H9 (cell line): ENCODE measurements around the gene PNPLA4. TPM values are rescaled to one million over a fixed set of nuclear protein-coding genes. Genes with fewer than 3 reads are reported as not detected.

Source experiments
- DNase-seq: peaks from one replicate; pipeline ENCODE4 v3.0.0-alpha.2; 2017
- H2AFZ ChIP-seq: one replicate; pipeline ENCODE4 v1.6.1; 2013; ENCODE audit warnings: mild to moderate bottlenecking, low read length, control low read depth, moderate library complexity
- H2AK5ac ChIP-seq: 2 replicates; pipeline ENCODE4 v1.6.1; 2013; ENCODE audit warnings: low read length, control low read depth, mixed read lengths; ENCODE audit not compliant: insufficient read length
- H2BK120ac ChIP-seq: one replicate; pipeline ENCODE4 v1.6.1; 2013; ENCODE audit warnings: low read depth, mild to moderate bottlenecking, low read length, control low read depth, inconsistent platforms; ENCODE audit not compliant: poor library complexity, severe bottlenecking
- H2BK12ac ChIP-seq: 2 replicates; pipeline ENCODE4 v1.6.1; 2013; ENCODE audit warnings: low read length, control low read depth, mixed read lengths, low read depth; ENCODE audit not compliant: insufficient read length
- H2BK15ac ChIP-seq: 2 replicates; pipeline ENCODE4 v1.6.1; 2013; ENCODE audit warnings: low read depth, low read length, control low read depth
- H2BK20ac ChIP-seq: one replicate; pipeline ENCODE4 v1.6.1; 2013; ENCODE audit warnings: low read depth, mild to moderate bottlenecking, low read length, control low read depth, inconsistent platforms; ENCODE audit not compliant: poor library complexity, severe bottlenecking
- H2BK5ac ChIP-seq: 2 replicates; pipeline ENCODE4 v1.6.1; 2013; ENCODE audit warnings: low read length, control low read depth, mixed read lengths; ENCODE audit not compliant: insufficient read length
- H3K14ac ChIP-seq: 2 replicates; pipeline ENCODE4 v1.6.1; 2013; ENCODE audit warnings: low read length, control low read depth; ENCODE audit not compliant: insufficient read depth
- H3K18ac ChIP-seq: 2 replicates; pipeline ENCODE4 v1.6.1; 2013; ENCODE audit warnings: low read depth, mild to moderate bottlenecking, mixed read lengths, low read length, control low read depth; ENCODE audit not compliant: insufficient read length
- H3K23ac ChIP-seq: 2 replicates; pipeline ENCODE4 v1.6.1; 2013; ENCODE audit warnings: low read length, control low read depth, mixed read lengths, low read depth; ENCODE audit not compliant: insufficient read length
- H3K23me2 ChIP-seq: 2 replicates; pipeline ENCODE4 v1.6.1; 2013; ENCODE audit warnings: low read depth, mild to moderate bottlenecking, mixed read lengths, low read length, control low read depth; ENCODE audit not compliant: insufficient read length, poor library complexity, severe bottlenecking
- H3K27ac ChIP-seq: 2 replicates; pipeline ENCODE4 v1.5.1; 2013; ENCODE audit warnings: low read length, control low read depth, mixed read lengths, low read depth; ENCODE audit not compliant: insufficient read length
- H3K27me3 ChIP-seq: 2 replicates; pipeline ENCODE4 v1.6.1; 2013; ENCODE audit warnings: low read length, control low read depth, inconsistent platforms; ENCODE audit not compliant: insufficient read depth
- H3K4ac ChIP-seq: 2 replicates; pipeline ENCODE4 v1.6.1; 2013; ENCODE audit warnings: low read depth, mild to moderate bottlenecking, control low read depth, inconsistent platforms, low read length, moderate library complexity
- H3K4me1 ChIP-seq: 2 replicates; pipeline ENCODE4 v1.6.1; 2013; ENCODE audit warnings: low read length, control low read depth, inconsistent platforms; ENCODE audit not compliant: insufficient read depth
- H3K4me2 ChIP-seq: 2 replicates; pipeline ENCODE4 v1.6.1; 2013; ENCODE audit warnings: low read length, control low read depth, mixed read lengths; ENCODE audit not compliant: insufficient read length, insufficient read depth
- H3K56ac ChIP-seq: 2 replicates; pipeline ENCODE4 v1.6.1; 2013; ENCODE audit warnings: low read depth, mild to moderate bottlenecking, mixed read lengths, low read length, control low read depth; ENCODE audit not compliant: insufficient read length
- H3K79me1 ChIP-seq: 2 replicates; pipeline ENCODE4 v1.6.1; 2013; ENCODE audit warnings: low read depth, mild to moderate bottlenecking, moderate library complexity, low read length, control low read depth, inconsistent platforms; ENCODE audit not compliant: insufficient read depth, poor library complexity, severe bottlenecking
- H3K79me2 ChIP-seq: 2 replicates; pipeline ENCODE4 v1.6.1; 2013; ENCODE audit warnings: low read length, control low read depth, inconsistent platforms; ENCODE audit not compliant: insufficient read depth
- H3K9ac ChIP-seq: 2 replicates; pipeline ENCODE4 v1.6.1; 2013; ENCODE audit warnings: low read length, control low read depth, mixed read lengths; ENCODE audit not compliant: insufficient read length; ENCODE audit errors: extremely low read depth
- H3K9me3 ChIP-seq: one replicate; pipeline ENCODE4 v1.6.1; 2013; ENCODE audit warnings: low read depth, low read length, inconsistent platforms; ENCODE audit not compliant: control insufficient read depth
- H3T11ph ChIP-seq: one replicate; pipeline ENCODE4 v1.6.1; 2013; ENCODE audit warnings: mild to moderate bottlenecking, low read length, control low read depth, inconsistent platforms
- H4K20me1 ChIP-seq: one replicate; pipeline ENCODE4 v1.6.1; 2013; ENCODE audit not compliant: control insufficient read depth, insufficient read length, insufficient read depth
- H4K5ac ChIP-seq: 2 replicates; pipeline ENCODE4 v1.6.1; 2013; ENCODE audit warnings: low read depth, mild to moderate bottlenecking, mixed read lengths, low read length, control low read depth; ENCODE audit not compliant: insufficient read length
- H4K8ac ChIP-seq: replicated peaks from 2 replicates; pipeline ENCODE4 v1.6.1; 2013; ENCODE audit warnings: low read length, control low read depth, mixed read lengths, low read depth; ENCODE audit not compliant: insufficient read length
- H4K91ac ChIP-seq: 2 replicates; pipeline ENCODE4 v1.6.1; 2013; ENCODE audit warnings: low read depth, mild to moderate bottlenecking, moderate library complexity, mixed read lengths, low read length, control low read depth; ENCODE audit not compliant: insufficient read length
- H3K27ac Mint-ChIP-seq, 3 experiments: 2 replicates in 2 of 3; 3 replicates in 1 of 3; pipeline ENCODE4 v1.8.0; 2020 to 2021; ENCODE audit warnings: mixed read lengths in 3 of 3, mild to moderate bottlenecking in 1 of 3, moderate library complexity in 1 of 3
- H3K27me3 Mint-ChIP-seq: 2 replicates; pipeline ENCODE4 v1.8.0; 2021; ENCODE audit warnings: low read depth, mild to moderate bottlenecking, moderate library complexity, mixed read lengths
- H3K36me3 Mint-ChIP-seq, 3 experiments: 2 replicates in 2 of 3; 3 replicates in 1 of 3; pipeline ENCODE4 v1.8.0; 2020 to 2021; ENCODE audit warnings: low read depth in 3 of 3, mixed read lengths in 3 of 3; ENCODE audit not compliant: insufficient read depth in 1 of 3
- H3K4me1 Mint-ChIP-seq, 2 experiments: 2 replicates each; pipeline ENCODE4 v1.8.0; 2020; ENCODE audit warnings: mixed read lengths in 2 of 2
- H3K4me3 Mint-ChIP-seq, 2 experiments: 2 replicates in 1 of 2; 3 replicates in 1 of 2; pipeline ENCODE4 v1.8.0; 2020 to 2021; ENCODE audit warnings: mild to moderate bottlenecking in 2 of 2, mixed read lengths in 2 of 2, moderate library complexity in 1 of 2
- H3K9me3 Mint-ChIP-seq, 2 experiments: 2 replicates in 1 of 2; 3 replicates in 1 of 2; pipeline ENCODE4 v1.8.0; 2020; ENCODE audit warnings: mild to moderate bottlenecking in 2 of 2, mixed read lengths in 2 of 2, moderate library complexity in 1 of 2
- WGBS: extraction: QIAGEN DNeasy Blood & Tissue Kit; methylation state at CpG from one replicate; pipeline ENCODE4 v1.1.7; 2013; ENCODE audit warnings: missing lambda C conversion rate, low lambda C conversion rate, mixed read lengths; ENCODE audit not compliant: insufficient read length; ENCODE audit errors: extremely low coverage; 5-methylcytosine and 5-hydroxymethylcytosine counted together
- total RNA-seq: library from RNA; stranded (reverse); gene quantifications from 2 replicates; pipeline ENCODE4 v1.2.1, GENCODE V29; 2021
- TF ChIP-seq, protein P1 (sequence below): fragments of 200-600 bp; sonication (generic); conservative IDR thresholded peaks from 3 replicates; pipeline ENCODE4 v1.8.0; 2021; ENCODE audit warnings: antibody characterized with exemption, mild to moderate bottlenecking

The PNPLA4 gene
- total RNA-seq, 1 experiment from 2014 or later: 21.4 TPM

DNA sequence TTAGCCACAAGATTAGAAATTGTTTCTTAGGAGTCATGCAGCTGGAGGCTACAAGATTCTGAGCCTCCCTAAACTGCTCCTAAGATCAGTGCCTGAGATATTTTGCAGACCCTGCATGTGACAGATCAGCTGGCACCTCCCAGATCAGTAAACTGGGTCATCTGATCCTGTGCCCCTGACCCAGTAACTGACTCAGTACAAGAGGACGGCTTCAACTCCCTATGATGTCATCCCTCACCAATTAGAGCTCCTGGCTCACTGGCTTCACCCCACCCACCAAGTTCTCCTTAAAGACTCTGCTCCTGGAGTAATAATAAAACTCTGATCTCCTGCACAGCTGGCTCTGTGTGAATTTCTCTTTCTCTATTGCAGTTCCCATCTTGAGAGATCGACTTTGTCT, 45.4 kb upstream of the PNPLA4 start:
- WGBS: no CpG with 5 or more reads among the region's 2 CpGs
- H3K18ac ChIP-seq: no peak overlapping the region
- DNase-seq: no peak
- H2AFZ ChIP-seq: no peak overlapping the region
- no peaks in the 10 kb centered on the region for H3K27me3 ChIP-seq
- no peak overlapping the region for H3K27ac ChIP-seq
- no peaks in the 10 kb centered on the region; a peak in 1 of 7 replicates for H3K36me3 Mint-ChIP-seq
- H3K14ac ChIP-seq: no peak overlapping the region
- H4K20me1 ChIP-seq: no peaks in the 10 kb centered on the region
- TF ChIP-seq, protein P1, sequence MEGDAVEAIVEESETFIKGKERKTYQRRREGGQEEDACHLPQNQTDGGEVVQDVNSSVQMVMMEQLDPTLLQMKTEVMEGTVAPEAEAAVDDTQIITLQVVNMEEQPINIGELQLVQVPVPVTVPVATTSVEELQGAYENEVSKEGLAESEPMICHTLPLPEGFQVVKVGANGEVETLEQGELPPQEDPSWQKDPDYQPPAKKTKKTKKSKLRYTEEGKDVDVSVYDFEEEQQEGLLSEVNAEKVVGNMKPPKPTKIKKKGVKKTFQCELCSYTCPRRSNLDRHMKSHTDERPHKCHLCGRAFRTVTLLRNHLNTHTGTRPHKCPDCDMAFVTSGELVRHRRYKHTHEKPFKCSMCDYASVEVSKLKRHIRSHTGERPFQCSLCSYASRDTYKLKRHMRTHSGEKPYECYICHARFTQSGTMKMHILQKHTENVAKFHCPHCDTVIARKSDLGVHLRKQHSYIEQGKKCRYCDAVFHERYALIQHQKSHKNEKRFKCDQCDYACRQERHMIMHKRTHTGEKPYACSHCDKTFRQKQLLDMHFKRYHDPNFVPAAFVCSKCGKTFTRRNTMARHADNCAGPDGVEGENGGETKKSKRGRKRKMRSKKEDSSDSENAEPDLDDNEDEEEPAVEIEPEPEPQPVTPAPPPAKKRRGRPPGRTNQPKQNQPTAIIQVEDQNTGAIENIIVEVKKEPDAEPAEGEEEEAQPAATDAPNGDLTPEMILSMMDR: no peak
- no peak overlapping the region for H2BK20ac ChIP-seq
- no peak overlapping the region for H3K4me2 ChIP-seq
- H4K91ac ChIP-seq: no peak overlapping the region
- H3K79me1 ChIP-seq: no peaks in the 10 kb centered on the region
- no peaks in the 10 kb centered on the region; the same call in 1 of the 2 replicates for H3K27me3 Mint-ChIP-seq
- no peaks in the 10 kb centered on the region for H3K79me2 ChIP-seq
- H3K4ac ChIP-seq: no peak overlapping the region
- H3K56ac ChIP-seq: no peak overlapping the region
- H3K23me2 ChIP-seq: no peaks in the 10 kb centered on the region
- no peak overlapping the region for H2BK120ac ChIP-seq
- H2AK5ac ChIP-seq: no peak overlapping the region
- H3K27ac Mint-ChIP-seq: no peak overlapping the region
- no peak overlapping the region for H2BK12ac ChIP-seq
- no peak overlapping the region for H3T11ph ChIP-seq
- H2BK5ac ChIP-seq: no peak overlapping the region
- H3K4me3 Mint-ChIP-seq: no peak overlapping the region
- H4K5ac ChIP-seq: no peak overlapping the region
- 0 out of 5 replicates have a peak, but pooled peaks cover 0 to under 1% of the 10 kb centered on the region in 2 experiments for H3K9me3 Mint-ChIP-seq
- no peaks in the 10 kb centered on the region for H3K9me3 ChIP-seq
- H4K8ac ChIP-seq: no peak overlapping the region
- no peak overlapping the region for H2BK15ac ChIP-seq
- no peaks in the 10 kb centered on the region for H3K4me1 Mint-ChIP-seq
- H3K9ac ChIP-seq: no peak overlapping the region
- H3K4me1 ChIP-seq: no peaks in the 10 kb centered on the region
- no peak overlapping the region for H3K23ac ChIP-seq
